ENCODE results near the gene STK35. TPM values are rescaled to one million over a fixed set of nuclear protein-coding genes. Genes with fewer than 3 reads are reported as not detected.

The STK35 gene
- total and polyA plus RNA-seq, 2 donors (not counting 3 experiments of a cell fraction or from before 2014, with no cell fraction given) = 10.2 to 17.5 TPM

DNA sequence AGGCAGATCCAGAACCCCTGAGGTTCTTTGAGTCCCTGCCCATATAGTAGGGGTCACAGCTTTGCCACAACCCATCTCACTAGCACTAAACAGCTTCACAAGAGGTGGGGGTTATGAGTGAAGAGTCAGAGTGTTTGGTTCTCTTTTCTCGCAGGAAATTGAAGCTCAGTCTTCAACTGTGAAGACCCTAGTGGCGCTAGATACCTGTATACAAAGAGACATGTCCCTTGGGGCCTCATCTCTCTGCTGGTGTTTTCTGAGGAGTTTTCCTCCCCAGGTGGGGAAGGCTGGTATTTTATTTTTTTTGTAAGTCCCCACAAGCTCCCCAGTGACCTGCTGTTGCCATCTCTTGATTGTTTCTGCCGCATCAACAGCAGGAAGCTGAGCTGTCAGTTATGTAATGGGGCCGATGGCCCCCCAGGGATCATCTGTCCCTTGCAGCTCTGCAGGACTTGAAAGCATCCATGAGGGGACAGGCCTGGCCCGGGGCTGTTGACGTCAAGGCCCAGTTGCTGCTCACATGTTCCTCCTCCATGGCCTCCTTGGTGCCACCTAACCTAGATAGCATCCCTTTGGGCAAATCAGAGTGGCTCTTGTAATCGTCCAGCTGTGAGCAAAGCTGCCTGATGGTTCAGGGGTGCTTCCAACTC, 23.1 kb downstream of the STK35 start:
- no TSS peak for BruUV-seq (replicated peaks)
- no peak for FAIRE-seq
- no peak for DNase-seq (ENCODE audit: low read depth, low spot score)
- Histone ChIP-seq H3K9me1 (replicated peaks; ENCODE audit: control insufficient read depth, extremely low read depth, insufficient read depth, low read length) (no peaks in the 10 kb centered on the region), H3K27ac (ENCODE audit: insufficient read depth, low read depth, low read length) (no peak overlapping the region), H4K20me1 (replicated peaks; ENCODE audit: control insufficient read depth, extremely low read depth, insufficient read depth, low read length) (no peaks in the 10 kb centered on the region), H3K4me1 (ENCODE audit: control insufficient read depth, extremely low read depth, insufficient read depth, low read length) (no peaks in the 10 kb centered on the region), H3K4me2 (ENCODE audit: insufficient read depth, low read length) (no peak overlapping the region), H3K36me3 (ENCODE audit: control insufficient read depth in 2 of 2, extremely low read depth in 1 of 2, insufficient read depth in 2 of 2, low read length in 2 of 2) (peaks cover 0 to 5% of the 10 kb centered on the region in 2 experiments), H3K4me3 (replicated peaks in 1 of 3; ENCODE audit: insufficient read depth in 1 of 3, low read depth in 1 of 3, low read length in 3 of 3) (no peak overlapping the region), H3K9ac (replicated peaks; ENCODE audit: extremely low read depth, insufficient read depth, low read length) (no peak overlapping the region), H3K79me2 (ENCODE audit: control insufficient read depth, insufficient read depth, low read length) (peaks cover 76% of the 10 kb centered on the region), H3K9me3 (replicated peaks; ENCODE audit: control insufficient read depth, insufficient read depth, low read length) (no peaks in the 10 kb centered on the region), H2AFZ (ENCODE audit: low read depth, low read length) (no peak overlapping the region), H3K27me3 (ENCODE audit: control insufficient read depth in 2 of 2, insufficient read depth in 2 of 2, low read length in 2 of 2) (no peaks in the 10 kb centered on the region)
- no peak for TF ChIP-seq GATA2 (IDR thresholded peaks at IDR 0.05; ENCODE audit: insufficient read depth, insufficient read length, low read depth, low read length)
- no peak for TF ChIP-seq MYC (IDR thresholded peaks at IDR 0.05; ENCODE audit: low read depth, low read length)
- TF ChIP-seq JUN (IDR thresholded peaks at IDR 0.05; ENCODE audit: borderline replicate concordance, insufficient read depth, insufficient read length, low read depth) = no peak
- TF ChIP-seq, protein P1, sequence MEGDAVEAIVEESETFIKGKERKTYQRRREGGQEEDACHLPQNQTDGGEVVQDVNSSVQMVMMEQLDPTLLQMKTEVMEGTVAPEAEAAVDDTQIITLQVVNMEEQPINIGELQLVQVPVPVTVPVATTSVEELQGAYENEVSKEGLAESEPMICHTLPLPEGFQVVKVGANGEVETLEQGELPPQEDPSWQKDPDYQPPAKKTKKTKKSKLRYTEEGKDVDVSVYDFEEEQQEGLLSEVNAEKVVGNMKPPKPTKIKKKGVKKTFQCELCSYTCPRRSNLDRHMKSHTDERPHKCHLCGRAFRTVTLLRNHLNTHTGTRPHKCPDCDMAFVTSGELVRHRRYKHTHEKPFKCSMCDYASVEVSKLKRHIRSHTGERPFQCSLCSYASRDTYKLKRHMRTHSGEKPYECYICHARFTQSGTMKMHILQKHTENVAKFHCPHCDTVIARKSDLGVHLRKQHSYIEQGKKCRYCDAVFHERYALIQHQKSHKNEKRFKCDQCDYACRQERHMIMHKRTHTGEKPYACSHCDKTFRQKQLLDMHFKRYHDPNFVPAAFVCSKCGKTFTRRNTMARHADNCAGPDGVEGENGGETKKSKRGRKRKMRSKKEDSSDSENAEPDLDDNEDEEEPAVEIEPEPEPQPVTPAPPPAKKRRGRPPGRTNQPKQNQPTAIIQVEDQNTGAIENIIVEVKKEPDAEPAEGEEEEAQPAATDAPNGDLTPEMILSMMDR (IDR thresholded peaks at IDR 0.05; ENCODE audit: extremely low read depth in 1 of 2, insufficient read depth in 1 of 2, low read depth in 1 of 2, low read length in 2 of 2) = no peak
- TF ChIP-seq POLR2AphosphoS5 (IDR thresholded peaks at IDR 0.05; ENCODE audit: insufficient read depth, low read depth, low read length) = no peak
- TF ChIP-seq POLR2A (IDR thresholded peaks at IDR 0.05; ENCODE audit: low read depth, low read length) = no peak
- TF ChIP-seq EZH2 (IDR thresholded peaks at IDR 0.05; ENCODE audit: borderline replicate concordance, low read depth, low read length, severe bottlenecking) = no peak
- no peak for TF ChIP-seq FOS (IDR thresholded peaks at IDR 0.05; ENCODE audit: borderline replicate concordance, insufficient read depth, low read length)
- ChIA-PET CTCF (interaction anchor here (1.9 kb wide), 1 partner anchor 31 kb away, joined by 4 read pairs; no protein-coding TSS in a partner anchor), POLR2A (no interaction called here)
- dilution Hi-C loops (cut with MboI; ENCODE audit: extremely low pct_ligation_motif_present, low sequenced_read_pairs) (no loop called here), intact Hi-C loops (cut with micrococcal nuclease) (no loop called here)

Data from endothelial cell of umbilical vein (primary cell).